Stimulated activated CD8-positive, alpha-beta memory T cell treated with anti-CD3 and anti-CD28 coated beads, Interleukin-15, amount 100 ng/mL, for 24 hours (primary cell): ENCODE results near the gene ADAM19.

ENCODE experiments used
- DNase-seq: peaks from one replicate; pipeline ENCODE4 v3.0.0-alpha.2; 2020; ENCODE audit warnings: low read depth

ADAM19 gene

GRCh38 chr5:157513182-157513581 is 62.4 kb downstream of the ADAM19 start:
- no peak for DNase-seq

- DNase-seq = no peak
Measured at GRCh38 chr5:157511651-157512644, 63.6 kb downstream of the ADAM19 start.

GRCh38 chr5:157510682-157511081 is 64.9 kb downstream of the ADAM19 start:
- no peak for DNase-seq

GRCh38 chr5:157509587-157509986 is 66.0 kb downstream of the ADAM19 start:
- DNase-seq = no peak

- DNase-seq = no peak
Measured at GRCh38 chr5:157509093-157509492, 66.5 kb downstream of the ADAM19 start.

- DNase-seq = no peak
Measured at GRCh38 chr5:157506981-157507780, 68.4 kb downstream of the ADAM19 start.

- no peak for DNase-seq
Measured at GRCh38 chr5:157506066-157506590, 69.4 kb downstream of the ADAM19 start.

GRCh38 chr5:157505496-157505895 is 70.1 kb downstream of the ADAM19 start:
- DNase-seq = no peak

- no peak for DNase-seq
Measured at GRCh38 chr5:157504053-157504452, 71.5 kb downstream of the ADAM19 start.

- DNase-seq = no peak
Measured at GRCh38 chr5:157502143-157502647, 73.4 kb downstream of the ADAM19 start.

GRCh38 chr5:157497875-157498611 is 77.5 kb downstream of the ADAM19 start:
- DNase-seq = no peak

GRCh38 chr5:157496864-157497263 is 78.7 kb downstream of the ADAM19 start:
- no peak for DNase-seq

- DNase-seq = no peak
Measured at GRCh38 chr5:157494178-157494832, 81.3 kb downstream of the ADAM19 start.

- DNase-seq = no peak
Measured at GRCh38 chr5:157492886-157493285, 82.7 kb downstream of the ADAM19 start.

- DNase-seq = no peak
Measured at GRCh38 chr5:157491471-157491995, 84.0 kb downstream of the ADAM19 start.

GRCh38 chr5:157487358-157487757 is 88.2 kb downstream of the ADAM19 start:
- DNase-seq = no peak

GRCh38 chr5:157486861-157487260 is 88.7 kb downstream of the ADAM19 start:
- DNase-seq = no peak

GRCh38 chr5:157486221-157486681 is 89.3 kb downstream of the ADAM19 start:
- no peak for DNase-seq

GRCh38 chr5:157485811-157486210 is 89.8 kb downstream of the ADAM19 start:
- no peak for DNase-seq

GRCh38 chr5:157485340-157485739 is 90.2 kb downstream of the ADAM19 start:
- no peak for DNase-seq

GRCh38 chr5:157484768-157485167 is 90.8 kb downstream of the ADAM19 start:
- DNase-seq = no peak
